Measurements from ENCODE around the gene CLRN2. TPM values are rescaled to one million over a fixed set of nuclear protein-coding genes. Genes with fewer than 3 reads are reported as not detected.

Gene CLRN2
- total and polyA plus RNA-seq, 5 donors = not detected

DNA sequence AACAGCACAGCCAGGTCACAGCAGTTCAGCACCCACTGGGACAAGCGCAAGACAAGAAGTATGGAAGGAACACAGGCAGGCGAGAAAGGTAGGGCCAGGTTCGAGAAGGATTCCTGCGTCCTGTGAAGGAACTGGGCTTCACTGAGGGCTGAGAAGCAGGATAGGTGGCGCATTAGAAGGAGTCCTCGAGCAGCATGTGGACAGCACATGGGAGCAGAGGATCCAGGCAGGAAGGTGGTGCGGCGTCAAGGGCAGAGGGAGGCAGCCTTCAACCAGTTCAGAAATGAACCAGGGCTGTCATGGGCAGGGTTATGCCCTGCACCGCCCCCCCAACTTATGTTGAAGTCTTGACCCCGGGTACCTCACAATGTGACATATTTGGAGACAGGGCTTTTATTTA lies 31.3 kb downstream of the CLRN2 start:
- intact Hi-C loops (cut with DNase I) = loop anchor here in 1 of 4 donors (5.0 kb wide), 2 partner anchors 91 to 1046 kb away; no protein-coding TSS in a partner anchor
- ATAC-seq = no peak
- no peak for DNase-seq
- Histone ChIP-seq H3K4me1 (ENCODE audit: control insufficient read depth, insufficient read depth, low read length) (no peaks in the 10 kb centered on the region), H3K4me3 (ENCODE audit: low read length) (no peak overlapping the region), H3K9me3 (ENCODE audit: control insufficient read depth, low read length) (no peaks in the 10 kb centered on the region), H3K27ac (ENCODE audit: low read length) (no peak overlapping the region), H3K27me3 (ENCODE audit: control insufficient read depth, insufficient read depth) (no peaks in the 10 kb centered on the region)
- 87% methylated on average over 10 of the region's 10 CpGs for WGBS

DNA sequence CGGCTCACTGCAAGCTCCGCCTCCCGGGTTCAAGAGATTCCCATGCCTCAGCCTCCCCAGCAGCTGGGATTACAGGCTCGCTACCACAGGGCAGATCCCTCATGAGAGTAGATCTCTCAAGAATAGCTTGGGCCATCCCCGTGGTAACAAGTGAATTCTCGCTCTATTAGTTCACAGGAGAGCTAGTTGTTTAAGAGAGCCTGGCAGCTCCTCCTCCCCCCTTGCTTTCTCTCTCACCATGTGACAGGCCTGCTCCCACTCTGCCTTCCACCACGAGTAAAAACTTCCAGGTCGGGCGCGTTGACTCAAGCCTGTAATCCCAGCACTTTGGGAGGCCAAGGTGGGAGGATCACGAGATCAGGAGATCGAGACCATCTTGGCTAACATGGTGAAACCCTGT lies 31.7 kb downstream of the CLRN2 start:
- H3K27me3 ChIP-seq (ENCODE audit: control insufficient read depth, insufficient read depth) = no peaks in the 10 kb centered on the region
- intact Hi-C loops (cut with DNase I) = loop anchor here in 1 of 4 donors (5.0 kb wide), 2 partner anchors 91 to 1046 kb away; no protein-coding TSS in a partner anchor
- ATAC-seq (no peak), DNase-seq (no peak)
- no peaks in the 10 kb centered on the region for H3K9me3 ChIP-seq (ENCODE audit: control insufficient read depth, low read length)
- 85% methylated on average over 12 of the region's 12 CpGs for WGBS
- H3K4me3 ChIP-seq (ENCODE audit: low read length) = no peak overlapping the region
- H3K27ac ChIP-seq (ENCODE audit: low read length) = no peak overlapping the region
- no peaks in the 10 kb centered on the region for H3K4me1 ChIP-seq (ENCODE audit: control insufficient read depth, insufficient read depth, low read length)

DNA sequence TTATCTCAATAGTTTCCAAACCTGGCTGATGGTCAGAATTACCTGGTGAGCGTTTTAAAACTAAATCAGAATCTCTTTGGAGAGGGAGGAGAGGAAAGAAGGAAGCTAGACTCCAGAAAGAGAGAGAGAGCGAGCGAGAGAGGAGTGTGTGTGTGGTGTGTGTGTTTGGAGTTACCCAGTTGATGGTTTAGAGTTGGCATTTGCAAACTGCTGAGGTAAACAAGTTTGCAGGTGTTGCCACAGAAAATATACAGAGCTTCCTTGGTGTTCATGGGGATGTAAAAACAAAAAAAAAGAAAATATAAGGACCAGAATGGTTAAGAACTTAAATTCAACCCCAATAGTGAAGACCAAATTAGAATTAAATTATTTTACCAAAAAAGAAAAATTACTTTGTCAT lies 35.6 kb downstream of the CLRN2 start:
- no peak for ATAC-seq
- no peak overlapping the region for H3K27ac ChIP-seq (ENCODE audit: low read length)
- H3K27me3 ChIP-seq (ENCODE audit: control insufficient read depth, insufficient read depth) = no peaks in the 10 kb centered on the region
- no peaks in the 10 kb centered on the region for H3K4me1 ChIP-seq (ENCODE audit: control insufficient read depth, insufficient read depth, low read length)
- no peaks in the 10 kb centered on the region for H3K9me3 ChIP-seq (ENCODE audit: control insufficient read depth, low read length)
- no peak for DNase-seq
- intact Hi-C loops (cut with DNase I) = loop anchor here in 3 of 4 donors (2.0 to 10.0 kb wide), 4 partner anchors 84 to 1044 kb away; no protein-coding TSS in a partner anchor
- no peak overlapping the region for H3K4me3 ChIP-seq (ENCODE audit: low read length)
- WGBS = 93% methylated on average over 3 of the region's 3 CpGs

DNA sequence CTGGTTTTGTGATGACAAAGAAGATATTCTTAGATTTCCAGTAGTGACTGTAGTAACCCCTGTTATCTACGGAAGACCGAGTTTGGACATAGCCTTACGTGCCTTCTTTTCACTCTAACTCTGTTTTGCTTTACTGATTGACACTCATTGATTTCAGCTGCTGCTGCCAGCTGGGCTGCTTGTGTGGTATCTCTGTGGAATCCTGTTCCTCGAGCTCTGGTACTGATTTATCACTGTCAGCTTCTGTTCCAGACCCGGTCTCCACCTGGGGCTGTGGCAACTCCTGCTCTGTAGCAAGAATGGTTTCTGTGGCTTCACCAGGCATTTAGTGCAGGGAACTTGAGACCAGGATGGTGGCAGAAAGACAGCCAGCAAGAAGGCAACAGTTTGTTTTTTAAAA lies 37.5 kb downstream of the CLRN2 start:
- Histone ChIP-seq H3K9me3 (ENCODE audit: control insufficient read depth, low read length) (no peaks in the 10 kb centered on the region), H3K27me3 (ENCODE audit: control insufficient read depth, insufficient read depth) (no peaks in the 10 kb centered on the region), H3K27ac (ENCODE audit: low read length) (no peak overlapping the region), H3K4me1 (ENCODE audit: control insufficient read depth, insufficient read depth, low read length) (no peaks in the 10 kb centered on the region), H3K4me3 (ENCODE audit: low read length) (no peak overlapping the region)
- ATAC-seq (no peak), DNase-seq (no peak)
- intact Hi-C loops (cut with DNase I) = loop anchor here in 3 of 4 donors (5.0 to 10.0 kb wide), 3 partner anchors 82 to 1042 kb away; no protein-coding TSS in a partner anchor
- 19% methylated on average over 5 of the region's 5 CpGs for WGBS

DNA sequence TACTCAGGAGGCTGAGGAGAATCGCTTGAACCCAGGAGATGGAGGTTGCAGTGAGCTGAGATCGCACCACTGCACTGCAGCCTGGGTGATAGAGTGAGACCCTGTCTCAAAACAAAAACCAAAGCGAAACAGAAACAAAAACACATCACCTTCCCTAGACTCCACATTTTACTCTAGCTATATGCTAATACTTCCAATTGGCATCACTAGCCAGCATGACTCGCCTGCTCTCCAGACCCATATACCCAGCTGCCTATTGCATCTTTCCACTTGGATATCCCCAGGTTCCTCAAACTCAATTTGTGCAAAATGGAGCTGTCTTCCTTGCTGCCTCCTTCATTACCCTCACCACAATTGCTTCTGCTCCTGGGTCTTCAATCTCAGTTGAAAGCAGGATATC lies 39.6 kb downstream of the CLRN2 start:
- WGBS = 67% methylated on average over 4 of the region's 4 CpGs
- intact Hi-C loops (cut with DNase I) = loop anchor here in 3 of 4 donors (5.0 to 10.0 kb wide), 3 partner anchors 80 to 1040 kb away; no protein-coding TSS in a partner anchor

DNA sequence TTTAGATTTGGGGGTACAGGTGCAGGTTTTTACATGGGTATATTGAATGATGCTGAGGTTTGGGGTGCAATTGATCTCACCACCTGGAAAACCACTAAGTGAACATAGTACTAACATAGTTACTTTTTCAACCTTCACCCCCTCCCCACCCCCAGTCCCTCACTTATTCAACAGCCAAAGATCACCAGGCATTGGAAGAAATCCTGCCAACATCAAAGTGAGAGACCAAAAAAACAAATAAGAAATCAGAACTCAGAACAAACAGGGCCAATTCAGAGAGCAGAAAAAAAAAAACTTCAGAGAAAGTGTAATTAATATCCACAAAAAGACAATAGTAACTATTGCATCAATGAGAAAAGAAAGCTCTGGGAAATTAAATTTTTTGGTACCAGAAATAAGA lies 41.5 kb downstream of the CLRN2 start:
- no peak overlapping the region for H3K4me3 ChIP-seq (ENCODE audit: low read length)
- DNase-seq (no peak), ATAC-seq (no peak)
- H3K9me3 ChIP-seq (ENCODE audit: control insufficient read depth, low read length) = no peaks in the 10 kb centered on the region
- H3K27me3 ChIP-seq (ENCODE audit: control insufficient read depth, insufficient read depth) = no peaks in the 10 kb centered on the region
- no peaks in the 10 kb centered on the region for H3K4me1 ChIP-seq (ENCODE audit: control insufficient read depth, insufficient read depth, low read length)
- intact Hi-C loops (cut with DNase I) = loop anchor here in 2 of 4 donors (10.0 kb wide), 2 partner anchors 78 to 1038 kb away; no protein-coding TSS in a partner anchor
- no peak overlapping the region for H3K27ac ChIP-seq (ENCODE audit: low read length)

More for the DNA sequence above, 39.6 kb downstream of the CLRN2 start:
- Histone ChIP-seq H3K27me3 (ENCODE audit: control insufficient read depth, insufficient read depth) (no peaks in the 10 kb centered on the region), H3K9me3 (ENCODE audit: control insufficient read depth, low read length) (no peaks in the 10 kb centered on the region), H3K4me3 (ENCODE audit: low read length) (no peak overlapping the region), H3K4me1 (ENCODE audit: control insufficient read depth, insufficient read depth, low read length) (no peaks in the 10 kb centered on the region), H3K27ac (ENCODE audit: low read length) (no peak overlapping the region)
- ATAC-seq (no peak), DNase-seq (no peak)

DNA sequence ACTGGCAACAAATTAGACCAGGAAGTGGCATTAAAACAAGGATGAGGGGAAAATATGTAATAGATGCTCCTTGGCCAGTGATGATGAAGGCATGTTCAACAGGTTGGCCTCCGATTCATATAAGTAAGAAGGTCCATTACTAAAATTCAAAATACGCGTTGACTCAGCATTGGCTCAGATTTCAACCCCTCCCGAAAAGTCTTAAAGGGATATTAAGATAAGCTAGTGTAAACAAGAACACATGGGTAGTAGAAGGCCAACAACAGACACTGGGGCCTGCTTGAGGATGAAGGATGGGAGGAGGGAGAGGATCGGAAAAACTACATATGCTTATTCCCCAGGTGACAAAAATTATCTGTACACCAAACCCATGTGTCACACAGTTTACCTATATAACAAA lies 42.9 kb downstream of the CLRN2 start:
- H3K27ac ChIP-seq (ENCODE audit: low read length) = no peak overlapping the region
- H3K4me1 ChIP-seq (ENCODE audit: control insufficient read depth, insufficient read depth, low read length) = no peaks in the 10 kb centered on the region
- H3K27me3 ChIP-seq (ENCODE audit: control insufficient read depth, insufficient read depth) = no peaks in the 10 kb centered on the region
- 64% methylated on average over 5 of the region's 5 CpGs for WGBS
- H3K9me3 ChIP-seq (ENCODE audit: control insufficient read depth, low read length) = no peaks in the 10 kb centered on the region
- no peak overlapping the region for H3K4me3 ChIP-seq (ENCODE audit: low read length)
- DNase-seq = no peak
- intact Hi-C loops (cut with DNase I) = loop anchor here in 2 of 4 donors (10.0 kb wide), 2 partner anchors 77 to 1037 kb away; no protein-coding TSS in a partner anchor
- no peak for ATAC-seq

DNA sequence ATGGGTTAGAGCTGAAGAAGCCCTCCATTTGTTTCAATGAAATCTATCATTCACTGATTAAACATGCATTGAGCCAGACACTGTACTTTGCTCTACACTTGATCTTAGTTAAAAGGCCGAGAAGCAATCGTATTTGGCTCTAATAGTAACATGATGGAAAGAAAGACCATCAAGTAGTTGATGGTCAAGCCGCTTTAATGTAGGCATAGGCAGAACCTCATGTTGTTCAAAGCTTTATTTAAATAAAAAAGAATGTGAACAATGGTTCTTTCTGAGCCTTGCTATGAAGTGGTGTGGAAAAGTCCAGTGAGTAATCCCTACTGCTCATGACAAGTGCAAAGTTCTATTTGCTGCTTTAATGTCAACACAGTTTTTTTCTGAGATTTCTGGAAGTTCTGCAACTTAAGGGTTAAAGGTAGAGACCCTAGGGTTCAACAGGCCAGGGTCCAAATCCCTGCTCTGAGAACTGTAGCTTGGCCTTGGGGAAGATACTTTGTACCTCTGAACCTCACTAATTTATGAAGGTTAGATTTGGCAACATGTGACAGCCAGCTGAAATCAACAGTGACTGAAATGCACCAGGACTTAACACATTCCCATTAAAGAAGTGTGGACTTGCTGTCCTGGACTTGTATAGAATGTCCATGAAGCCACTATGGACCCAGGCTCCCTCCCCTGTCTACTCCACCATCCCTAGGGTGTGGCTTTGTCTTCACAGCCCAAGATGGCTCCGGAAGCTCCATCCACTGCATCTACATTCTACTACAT lies 44.2 kb downstream of the CLRN2 start:
- intact Hi-C loops (cut with DNase I) = loop anchor here in 2 of 4 donors (10.0 kb wide), 2 partner anchors 76 to 1036 kb away; no protein-coding TSS in a partner anchor
- Histone ChIP-seq H3K4me3 (ENCODE audit: low read length) (no peak overlapping the region), H3K9me3 (ENCODE audit: control insufficient read depth, low read length) (no peaks in the 10 kb centered on the region), H3K27ac (ENCODE audit: low read length) (no peak overlapping the region), H3K27me3 (ENCODE audit: control insufficient read depth, insufficient read depth) (no peaks in the 10 kb centered on the region), H3K4me1 (ENCODE audit: control insufficient read depth, insufficient read depth, low read length) (no peaks in the 10 kb centered on the region)
- DNase-seq (no peak), ATAC-seq (no peak)
- 91% methylated on average over 4 of the region's 4 CpGs for WGBS

DNA sequence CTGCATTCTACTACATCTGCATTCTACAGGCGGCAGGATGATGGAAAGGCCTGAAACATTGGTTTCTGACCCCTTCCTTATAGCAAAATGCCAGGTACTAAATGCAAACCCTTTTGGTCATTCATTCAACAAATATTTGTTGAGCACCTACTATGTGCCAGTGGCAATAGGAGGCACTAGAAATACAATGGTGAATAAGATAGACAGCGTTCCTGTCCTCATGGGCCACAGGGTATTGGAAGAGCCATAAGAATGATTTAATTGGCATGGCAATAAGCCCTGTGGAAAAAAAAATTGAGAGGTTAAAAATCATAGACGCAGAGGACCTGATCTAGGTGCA lies 44.7 kb downstream of the CLRN2 start:
- Histone ChIP-seq H3K9me3 (ENCODE audit: control insufficient read depth, low read length) (no peaks in the 10 kb centered on the region), H3K27ac (ENCODE audit: low read length) (no peak overlapping the region), H3K4me3 (ENCODE audit: low read length) (no peak overlapping the region), H3K4me1 (ENCODE audit: control insufficient read depth, insufficient read depth, low read length) (no peaks in the 10 kb centered on the region), H3K27me3 (ENCODE audit: control insufficient read depth, insufficient read depth) (no peaks in the 10 kb centered on the region)
- no peak for ATAC-seq
- 90% methylated on average over 3 of the region's 3 CpGs for WGBS
- no peak for DNase-seq
- intact Hi-C loops (cut with DNase I) = loop anchor here in 2 of 4 donors (10.0 kb wide), 2 partner anchors 75 to 1035 kb away; no protein-coding TSS in a partner anchor

DNA sequence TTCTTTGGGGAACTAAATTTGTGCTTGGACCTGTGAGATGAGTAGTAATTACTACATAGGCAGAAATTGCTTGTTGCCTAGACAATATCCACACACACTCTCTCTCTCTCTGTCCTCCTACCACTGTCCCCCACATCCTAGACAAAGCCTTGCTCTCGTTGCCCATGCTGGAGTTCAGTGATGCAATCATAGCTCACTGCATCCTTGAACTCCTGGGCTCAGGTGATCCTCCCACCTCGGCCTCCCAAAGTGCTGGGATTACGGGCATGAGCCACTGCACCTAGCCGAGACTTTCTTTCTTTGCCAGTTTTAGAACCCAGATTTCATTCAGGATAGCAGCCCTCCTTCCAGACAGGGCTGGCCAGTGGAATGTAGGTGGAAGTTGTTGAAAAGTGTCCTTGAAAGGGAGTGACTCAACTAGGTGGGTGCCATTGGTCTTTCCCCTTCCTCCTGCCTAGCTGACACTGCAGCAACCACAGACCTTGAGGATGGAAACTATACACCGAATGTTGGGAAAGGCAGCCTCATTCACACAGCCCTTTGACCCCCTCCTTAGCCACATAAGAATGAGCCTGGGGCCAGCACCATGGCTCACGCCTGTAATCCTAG lies 45.2 kb downstream of the CLRN2 start:
- 84% methylated on average over 6 of the region's 6 CpGs for WGBS
- Histone ChIP-seq H3K4me3 (ENCODE audit: low read length) (no peak overlapping the region), H3K9me3 (ENCODE audit: control insufficient read depth, low read length) (no peaks in the 10 kb centered on the region), H3K27me3 (ENCODE audit: control insufficient read depth, insufficient read depth) (no peaks in the 10 kb centered on the region), H3K4me1 (ENCODE audit: control insufficient read depth, insufficient read depth, low read length) (no peaks in the 10 kb centered on the region), H3K27ac (ENCODE audit: low read length) (no peak overlapping the region)
- no peak for ATAC-seq
- DNase-seq = no peak
- intact Hi-C loops (cut with DNase I) = no loop called here

DNA sequence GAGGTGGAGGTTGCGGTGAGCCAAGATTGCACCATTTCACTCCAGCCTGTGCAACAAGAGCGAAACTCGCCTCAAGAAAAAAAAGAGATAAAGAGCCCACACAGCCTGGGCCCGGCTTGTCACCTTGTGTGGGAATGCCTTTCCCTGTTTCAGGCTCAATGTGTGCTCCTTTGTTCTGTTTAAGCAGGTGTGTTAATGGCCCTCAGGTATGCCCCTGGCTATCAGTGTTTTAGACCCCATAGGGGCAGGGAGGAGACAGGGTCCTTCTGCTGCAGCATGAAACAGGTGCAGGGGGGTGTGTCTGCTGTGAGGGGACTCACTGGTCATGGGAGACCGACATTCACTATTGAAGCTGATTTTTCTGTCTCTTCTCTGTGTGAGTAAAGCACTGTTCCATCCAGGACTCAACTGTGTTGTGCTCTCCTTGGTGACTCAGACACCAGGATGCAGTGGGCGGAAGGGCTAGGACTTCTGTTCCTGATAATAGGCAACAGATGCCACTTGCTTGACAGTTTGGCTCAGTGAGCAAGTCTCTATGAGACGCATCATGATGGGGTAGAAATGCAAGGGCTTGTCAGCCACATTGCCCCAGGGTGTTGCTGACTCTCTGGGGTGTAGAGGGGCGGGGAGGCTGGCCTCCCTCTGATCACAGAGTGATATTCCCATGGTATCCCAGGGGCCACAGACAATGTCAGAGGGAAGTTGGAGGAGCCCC lies 46.4 kb downstream of the CLRN2 start:
- ATAC-seq (peak in 1 of 2 donors; percentile 25), DNase-seq (no peak)
- intact Hi-C loops (cut with DNase I) = no loop called here
- WGBS = 82% methylated on average over 8 of the region's 8 CpGs
- H3K9me3 ChIP-seq (ENCODE audit: control insufficient read depth, low read length) = no peaks in the 10 kb centered on the region
- no peak overlapping the region for H3K4me3 ChIP-seq (ENCODE audit: low read length)
- H3K27ac ChIP-seq (ENCODE audit: low read length) = no peak overlapping the region
- H3K27me3 ChIP-seq (ENCODE audit: control insufficient read depth, insufficient read depth) = no peaks in the 10 kb centered on the region
- H3K4me1 ChIP-seq (ENCODE audit: control insufficient read depth, insufficient read depth, low read length) = no peaks in the 10 kb centered on the region
